Measurements from ENCODE around the gene UNC13D.
A peak's percentile ranks its signal among the peaks of the same experiment; 100 is the strongest.

Gene UNC13D

GRCh38 chr17:75834279-75834920, 9.8 kb downstream of the UNC13D start:
- DNase-seq (ENCODE audit: low spot score), result no peak

GRCh38 chr17:75832652-75833400, 11.4 kb downstream of the UNC13D start:
- DNase-seq (ENCODE audit: low spot score), result no peak

GRCh38 chr17:75832164-75832651, 12.0 kb downstream of the UNC13D start:
- DNase-seq (ENCODE audit: low spot score), result peak; percentile 67

- DNase-seq (ENCODE audit: low spot score), result no peak
These were observed 13.1 kb downstream of the UNC13D start for GRCh38 chr17:75831032-75831571.

GRCh38 chr17:75830164-75831031, 13.8 kb downstream of the UNC13D start:
- no peak for DNase-seq (ENCODE audit: low spot score)

- no peak for DNase-seq (ENCODE audit: low spot score)
These were observed 14.5 kb downstream of the UNC13D start for GRCh38 chr17:75829747-75830146.

- DNase-seq (ENCODE audit: low spot score), result no peak
These were observed 15.5 kb downstream of the UNC13D start for GRCh38 chr17:75828741-75829140.

GRCh38 chr17:75828076-75828400, 16.2 kb downstream of the UNC13D start:
- no peak for DNase-seq (ENCODE audit: low spot score)

GRCh38 chr17:75827308-75828075, 16.7 kb downstream of the UNC13D start:
- peak; percentile 20 for DNase-seq (ENCODE audit: low spot score)

GRCh38 chr17:75826561-75827307, 17.5 kb downstream of the UNC13D start:
- DNase-seq (ENCODE audit: low spot score), result no peak

- no peak for DNase-seq (ENCODE audit: low spot score)
These were observed 18.3 kb downstream of the UNC13D start for GRCh38 chr17:75825748-75826370.

- DNase-seq (ENCODE audit: low spot score), result no peak
These were observed 19.1 kb downstream of the UNC13D start for GRCh38 chr17:75825149-75825552.

- DNase-seq (ENCODE audit: low spot score), result no peak
These were observed 19.5 kb downstream of the UNC13D start for GRCh38 chr17:75824666-75825065.

GRCh38 chr17:75824050-75824552, 20.1 kb downstream of the UNC13D start:
- no peak for DNase-seq (ENCODE audit: low spot score)

- no peak for DNase-seq (ENCODE audit: low spot score)
These were observed 20.8 kb downstream of the UNC13D start for GRCh38 chr17:75823257-75824041.

- DNase-seq (ENCODE audit: low spot score), result no peak
These were observed 21.4 kb downstream of the UNC13D start for GRCh38 chr17:75822800-75823166.

GRCh38 chr17:75822119-75822799, 21.9 kb downstream of the UNC13D start:
- DNase-seq (ENCODE audit: low spot score), result no peak

- no peak for DNase-seq (ENCODE audit: low spot score)
These were observed 22.7 kb downstream of the UNC13D start for GRCh38 chr17:75821552-75821951.
